Psoas muscle (tissue), 8 donors: ENCODE measurements around the gene PIK3C2B. TPM values are rescaled to one million over a fixed set of nuclear protein-coding genes. Genes with fewer than 3 reads are reported as not detected.

ENCODE experiments used
- ATAC-seq, 4 donors: fragments of 200-7000 bp; cut with Tn5 transposase; one replicate each; pipeline ENCODE4 v1.9.1; 2020; ENCODE audit warnings: moderate library complexity in 3 of 4, mild to moderate bottlenecking in 2 of 4
- DNase-seq, 2 donors: peaks; one replicate each; pipeline ENCODE4 v3.0.0-alpha.2; 2020
- H3K27ac ChIP-seq: fragments of 200-600 bp; one replicate; pipeline ENCODE4 v1.8.0; 2022
- H3K27me3 ChIP-seq, 3 donors: fragments of 200-600 bp in 1 of 3; one replicate each; pipeline versions ENCODE4 v1.6.1 to v1.8.0; 2013 to 2022; ENCODE audit warnings: low read length in 2 of 3, mild to moderate bottlenecking in 2 of 3, moderate library complexity in 1 of 3; ENCODE audit not compliant: insufficient read depth in 3 of 3
- H3K36me3 ChIP-seq, 2 donors: fragments of 200-600 bp in 1 of 2; one replicate each; pipeline versions ENCODE4 v1.6.1 to v1.8.0; 2013 to 2022; ENCODE audit warnings: low read depth in 1 of 2, mild to moderate bottlenecking in 1 of 2, moderate library complexity in 1 of 2; ENCODE audit not compliant: insufficient read depth in 1 of 2
- H3K4me1 ChIP-seq: fragments of 200-600 bp; one replicate; pipeline ENCODE4 v1.8.0; 2022
- H3K4me3 ChIP-seq: fragments of 200-600 bp; one replicate; pipeline ENCODE4 v1.8.0; 2022; ENCODE audit warnings: mild to moderate bottlenecking
- H3K9me3 ChIP-seq: fragments of 200-600 bp; one replicate; pipeline ENCODE4 v1.8.0; 2022
- CTCF ChIP-seq: fragments of 200-600 bp; IDR thresholded peaks from one replicate; pipeline ENCODE4 v1.8.0; 2022; ENCODE audit warnings: antibody characterized with exemption
- WGBS, 3 donors: extraction: QIAGEN DNeasy Blood & Tissue Kit; methylation state at CpG; one replicate each; pipeline versions ENCODE4 v1.1.6 to v1.1.7; 2013; 5-methylcytosine and 5-hydroxymethylcytosine counted together
- intact Hi-C, 2 donors: fragments of 100-400 bp; cut with DNase I; formaldehyde crosslinking; loops; one replicate each; pipeline versions ENCODE4 v1.11.0 to v1.14.2; 2022
- polyA plus RNA-seq, 3 donors: library from polyadenylated mRNA; stranded (reverse); fragments of 200-250 nt; gene quantifications; one replicate each; pipeline ENCODE4 v1.2.3, GENCODE V29; 2013
- total RNA-seq, 4 donors: library from RNA; stranded (reverse); fragmentation: NEBNext Ultra II Directional in 2 of 4; extraction: Animal tissue kit (Norgen Biotek cat#: 25700) in 2 of 4; gene quantifications; one replicate each; pipeline versions ENCODE4 v1.2.1 to v1.2.4, GENCODE V29; 2021 to 2023
- donor health status: healthy with polysubstance abuse.
- donor health status: DM: no; HTN: no; CAD: no; lungs with moderate emphysema.
- donor health status: Bipolar disorder and iron deficiency.
- donor health status: healthy.
- donor health status: DM: yes; HTN: yes; CAD: no.
- donor health status: DM: no; HTN: no; CAD: no.
- donor health status: DM: no; HTN: no; CAD: no.
- donor health status: DM: yes; HTN: yes; CAD: no.

Gene PIK3C2B
- total and polyA plus RNA-seq, 7 donors, result 1.9 to 20.9 (median 8.2) TPM

DNA sequence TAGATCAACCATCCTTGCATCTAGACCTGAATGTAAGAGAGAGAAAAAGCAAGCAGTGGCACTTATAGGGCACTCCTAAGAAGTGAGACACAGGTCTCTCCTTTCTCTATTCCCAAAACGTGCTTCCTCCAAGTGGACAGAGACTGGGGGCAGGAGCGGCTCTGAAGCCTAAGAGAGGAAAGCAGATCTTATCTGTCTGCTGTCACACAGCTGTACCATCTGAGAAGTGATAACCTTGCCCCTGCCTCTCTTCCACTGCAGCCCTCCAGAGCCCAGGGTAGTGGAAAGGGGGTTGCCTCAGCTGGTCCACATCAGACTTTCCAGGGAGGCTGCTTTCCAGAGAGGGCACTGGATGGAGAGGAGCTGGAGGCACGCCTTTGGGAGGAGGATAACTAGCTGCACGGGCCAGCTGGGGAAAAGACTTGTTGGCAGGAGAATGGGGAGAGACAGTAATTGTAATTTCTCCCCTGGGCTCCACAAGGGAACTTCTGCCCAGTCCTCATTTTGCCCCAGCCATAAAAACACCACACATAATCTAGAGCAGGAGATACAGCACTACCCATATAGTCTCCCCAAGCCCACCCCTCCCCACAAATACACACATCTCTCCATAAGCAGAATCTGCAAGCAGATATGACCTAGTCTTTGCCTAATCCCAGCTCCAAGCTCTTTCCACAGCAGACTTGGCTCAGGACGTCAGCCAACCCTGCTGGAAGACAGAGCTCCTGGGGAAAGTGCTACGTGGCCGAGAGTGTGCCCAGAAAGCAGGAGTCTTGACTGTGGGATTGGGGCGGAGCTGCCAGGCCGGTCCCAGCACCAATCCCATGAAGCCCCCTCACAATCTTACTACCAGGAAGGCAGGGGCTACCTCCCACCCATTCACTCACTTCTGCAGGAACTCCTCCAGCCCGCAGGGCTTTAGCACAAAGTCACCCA is 31.2 kb downstream of the PIK3C2B start:
- ATAC-seq, result no peak
- intact Hi-C loops, result no loop called here

DNA sequence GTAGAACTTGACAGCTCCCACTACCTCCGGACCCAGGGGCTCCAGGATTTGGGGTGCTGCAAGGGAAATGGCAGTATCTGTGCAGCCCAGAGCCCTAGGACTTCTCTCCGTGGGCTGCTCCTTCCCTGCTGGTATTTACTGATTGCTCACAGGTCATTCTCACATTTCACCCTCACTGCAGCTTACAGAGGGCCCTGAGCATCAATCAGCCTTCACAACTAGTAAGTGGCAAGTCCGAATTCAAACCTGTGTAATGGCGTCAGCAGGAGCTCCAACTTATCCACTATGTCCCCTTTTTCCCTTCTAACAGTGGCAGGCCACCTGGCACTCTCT is 32.4 kb downstream of the PIK3C2B start:
- Histone ChIP-seq H3K36me3 (peaks cover 0 to 48% of the 10 kb centered on the region in 2 donors), H3K4me1 (peaks cover 49% of the 10 kb centered on the region), H3K9me3 (no peaks in the 10 kb centered on the region), H3K27me3 (no peaks in the 10 kb centered on the region), H3K4me3 (no peak overlapping the region), H3K27ac (no peak overlapping the region)
- no peak for TF ChIP-seq CTCF
- whole genome bisulfite sequencing, 3 donors, result 76 to 79% (median 79%) methylated on average over 4 of the region's 4 CpGs
- no peak for ATAC-seq
- DNase-seq, result no peak
- intact Hi-C loops, result no loop called here

More for the DNA sequence above, 31.2 kb downstream of the PIK3C2B start:
- peaks cover 0 to 36% of the 10 kb centered on the region in 2 donors for H3K36me3 ChIP-seq
- H3K9me3 ChIP-seq, result no peaks in the 10 kb centered on the region
- TF ChIP-seq CTCF, result no peak
- 34 to 43% (median 38%) methylated on average over 10 of the region's 10 CpGs for WGBS, 3 donors
- DNase-seq, result peak; percentile 59 to 74
- H3K4me3 ChIP-seq, result no peak overlapping the region
- peaks cover 61% of the 10 kb centered on the region for H3K4me1 ChIP-seq
- H3K27ac ChIP-seq, result peak overlapping the region; percentile 82
- H3K27me3 ChIP-seq, result no peaks in the 10 kb centered on the region

GRCh38 chr1:204461331-204462228 is 33.0 kb downstream of the PIK3C2B start:
- H3K4me1 ChIP-seq, result peaks cover 43% of the 10 kb centered on the region
- no peak overlapping the region for H3K4me3 ChIP-seq
- H3K36me3 ChIP-seq, result peaks cover 0 to 53% of the 10 kb centered on the region in 2 donors
- no peaks in the 10 kb centered on the region for H3K27me3 ChIP-seq
- intact Hi-C loops, result no loop called here
- ATAC-seq (no peak), DNase-seq (no peak)
- TF ChIP-seq CTCF, result no peak
- 67 to 77% (median 69%) methylated on average over 11 of the region's 11 CpGs for WGBS, 3 donors
- no peak overlapping the region for H3K27ac ChIP-seq
- H3K9me3 ChIP-seq, result no peaks in the 10 kb centered on the region

- WGBS, 3 donors, result 87 to 94% (median 92%) methylated on average over 8 of the region's 8 CpGs
These were observed 34.3 kb downstream of the PIK3C2B start for GRCh38 chr1:204460346-204460745.

More at GRCh38 chr1:204460346-204460745, 34.3 kb downstream of the PIK3C2B start:
- intact Hi-C loops, result no loop called here
- DNase-seq, result no peak
- no peak for TF ChIP-seq CTCF
- Histone ChIP-seq H3K27ac (peak overlapping the region; percentile 9), H3K4me1 (peaks cover 31% of the 10 kb centered on the region), H3K4me3 (no peak overlapping the region), H3K27me3 (no peaks in the 10 kb centered on the region), H3K36me3 (peaks cover 0 to 60% of the 10 kb centered on the region in 2 donors), H3K9me3 (no peaks in the 10 kb centered on the region)
- no peak for ATAC-seq
